HG03196 (cell line): ENCODE data around the gene S100A1.

Source experiments
- ATAC-seq: cut with Tn5 transposase; IDR thresholded peaks from one replicate; pipeline ENCODE4 v1.9.1; 2021; ENCODE audit not compliant: unreplicated experiment

S100A1 gene

DNA sequence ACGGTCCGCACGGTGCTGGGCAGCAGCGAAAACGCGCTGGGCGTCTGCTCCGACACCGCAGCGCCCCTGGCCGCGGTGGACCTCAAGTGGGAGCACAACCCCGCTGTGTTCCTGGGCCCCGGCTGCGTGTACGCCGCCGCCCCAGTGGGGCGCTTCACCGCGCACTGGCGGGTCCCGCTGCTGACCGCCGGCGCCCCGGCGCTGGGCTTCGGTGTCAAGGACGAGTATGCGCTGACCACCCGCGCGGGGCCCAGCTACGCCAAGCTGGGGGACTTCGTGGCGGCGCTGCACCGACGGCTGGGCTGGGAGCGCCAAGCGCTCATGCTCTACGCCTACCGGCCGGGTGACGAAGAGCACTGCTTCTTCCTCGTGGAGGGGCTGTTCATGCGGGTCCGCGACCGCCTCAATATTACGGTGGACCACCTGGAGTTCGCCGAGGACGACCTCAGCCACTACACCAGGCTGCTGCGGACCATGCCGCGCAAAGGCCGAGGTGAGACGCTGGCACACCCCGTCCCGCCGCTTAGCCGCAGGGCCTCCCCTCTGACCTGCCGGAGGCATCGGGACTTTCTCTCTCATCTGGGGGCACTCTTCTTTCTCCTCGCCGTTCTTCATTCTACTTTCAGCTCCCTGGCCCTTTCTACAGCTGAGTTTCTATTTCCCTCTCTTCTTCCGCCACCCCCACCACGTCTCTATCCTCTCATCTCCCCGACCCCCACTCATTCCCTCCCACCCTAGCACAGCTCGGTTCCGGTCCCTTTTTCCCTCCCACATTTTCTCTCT lies 51.3 kb downstream of the S100A1 start:
- no peak for ATAC-seq

DNA sequence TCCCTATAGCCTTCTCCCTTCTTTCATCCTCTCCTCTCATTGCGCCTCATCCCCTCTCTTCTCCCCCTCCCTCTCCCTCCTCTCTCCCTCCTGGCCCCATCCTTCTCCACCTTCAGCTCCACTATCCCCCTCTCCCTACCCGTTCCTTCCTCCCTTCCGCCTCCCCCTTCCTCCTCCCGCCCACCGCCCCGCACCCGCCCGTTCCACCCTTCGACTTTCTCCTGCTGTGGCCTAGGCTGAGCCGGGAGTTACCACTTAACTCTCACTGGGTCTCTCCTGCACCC lies 51.8 kb downstream of the S100A1 start:
- ATAC-seq = no peak
